Mucosa of rectum (tissue), 2 donors: ENCODE measurements around the gene SP110.
"Not testable (repeated sequence)": the region's sequence is repeated elsewhere in the genome, so short reads cannot be mapped to it uniquely, and the experiment has no call there.

Source experiments
- H3K27ac ChIP-seq, 2 donors: one replicate each; pipeline ENCODE4 v1.7.0; 2013; ENCODE audit warnings: inconsistent platforms in 2 of 2, low read depth in 2 of 2, low read length in 2 of 2
- H3K27me3 ChIP-seq, 2 donors: one replicate each; pipeline ENCODE4 v1.7.0; 2013; ENCODE audit warnings: low read length in 2 of 2; ENCODE audit not compliant: control insufficient read depth in 2 of 2, insufficient read depth in 2 of 2
- H3K36me3 ChIP-seq, 2 donors: one replicate each; pipeline ENCODE4 v1.7.0; 2013; ENCODE audit warnings: low read length in 2 of 2; ENCODE audit not compliant: control insufficient read depth in 2 of 2, insufficient read depth in 2 of 2
- H3K4me1 ChIP-seq, 2 donors: one replicate each; pipeline ENCODE4 v1.7.0; 2013; ENCODE audit warnings: low read length in 2 of 2, mild to moderate bottlenecking in 1 of 2; ENCODE audit not compliant: control insufficient read depth in 2 of 2, insufficient read depth in 2 of 2
- H3K4me3 ChIP-seq, 2 donors: one replicate each; pipeline ENCODE4 v1.7.0; 2013; ENCODE audit warnings: low read length in 2 of 2
- H3K9ac ChIP-seq, 2 donors: one replicate each; pipeline ENCODE4 v1.7.0; 2013; ENCODE audit warnings: low read length in 2 of 2, low read depth in 1 of 2, mild to moderate bottlenecking in 1 of 2
- H3K9me3 ChIP-seq, 2 donors: one replicate each; pipeline ENCODE4 v1.7.0; 2013; ENCODE audit warnings: low read length in 2 of 2; ENCODE audit not compliant: control insufficient read depth in 2 of 2
- donor health status: healthy.
- donor health status: Normal muscosa, but diverticular disease.

Gene SP110

DNA sequence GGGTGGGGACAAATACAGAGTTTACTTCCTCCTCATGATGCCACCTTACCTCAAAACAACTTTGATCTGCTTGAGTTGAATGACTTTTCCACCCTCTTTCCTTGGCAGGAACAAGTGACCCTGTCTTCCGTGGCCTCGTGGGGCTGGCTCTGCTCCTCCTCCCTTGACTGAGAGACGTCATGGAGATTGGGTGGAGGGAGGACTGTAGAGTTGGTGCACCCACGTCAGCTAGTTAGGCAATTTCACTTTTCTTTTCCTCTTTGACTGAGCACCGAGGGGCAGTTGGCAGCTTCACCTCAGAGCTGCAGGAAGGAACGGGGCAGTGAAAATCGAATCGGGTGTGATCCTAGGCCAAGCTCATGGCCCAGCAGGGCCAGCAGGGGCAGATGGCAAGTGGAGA lies 5.7 kb upstream of the SP110 start, which contains the start of gene SP140:
Gene SP140 (plus strand): TSS at position 251 of the 400 bp plus-strand sequence. CDS start 109 bp downstream, at position 360.
- no peaks in the 10 kb centered on the region for H3K36me3 ChIP-seq
- no peaks in the 10 kb centered on the region for H3K27me3 ChIP-seq
- peak within 1 kb of the TSS; percentile 27 to 41 for H3K9ac ChIP-seq
- peak within 1 kb of the TSS; percentile 43 to 67 for H3K4me3 ChIP-seq
- no peaks in the 10 kb centered on the region for H3K9me3 ChIP-seq
- H3K27ac ChIP-seq: peak within 1 kb of the TSS; percentile 74
- H3K4me1 ChIP-seq: peaks cover 0 to under 1% of the 10 kb centered on the region in 2 donors

DNA sequence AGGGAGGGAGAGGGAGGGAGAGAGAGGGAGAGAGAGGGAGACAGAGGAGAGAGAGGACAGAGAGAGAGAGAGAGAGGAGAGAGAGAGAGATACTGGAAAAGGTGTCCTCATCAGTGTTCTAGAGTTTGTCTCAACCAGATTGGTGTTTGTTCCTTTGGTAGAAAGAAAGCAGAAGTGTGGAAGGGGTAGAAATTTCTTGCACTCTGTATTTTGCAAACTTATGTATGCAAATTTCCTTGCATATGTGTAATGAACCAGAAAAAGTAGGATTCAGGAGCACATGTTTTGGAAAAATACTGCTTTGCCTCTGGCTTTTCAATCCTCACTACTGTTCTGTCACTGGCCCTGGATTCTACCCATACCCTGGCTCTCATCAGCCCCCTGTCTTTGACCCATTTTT lies 4.7 kb upstream of the SP110 start:
- Histone ChIP-seq H3K36me3 (no peaks in the 10 kb centered on the region), H3K27ac (no peak overlapping the region), H3K27me3 (no peaks in the 10 kb centered on the region), H3K9me3 (no peaks in the 10 kb centered on the region), H3K4me3 (no peak overlapping the region), H3K9ac (no peak overlapping the region), H3K4me1 (peaks cover 0 to 6% of the 10 kb centered on the region in 2 donors)

- H3K4me3 ChIP-seq, H3K27me3 ChIP-seq, H3K4me1 ChIP-seq, H3K27ac ChIP-seq, H3K9me3 ChIP-seq, H3K36me3 ChIP-seq, H3K9ac ChIP-seq: not testable (repeated sequence)
These were observed 3.0 kb upstream of the SP110 start for GRCh38 chr2:230222829-230223228.

- Histone ChIP-seq H3K4me3 (no peak overlapping the region), H3K27me3 (no peaks in the 10 kb centered on the region), H3K9me3 (no peaks in the 10 kb centered on the region), H3K27ac (no peak overlapping the region), H3K36me3 (peaks cover 0 to 3% of the 10 kb centered on the region in 2 donors), H3K9ac (no peak overlapping the region), H3K4me1 (peaks cover 4 to 6% of the 10 kb centered on the region in 2 donors)
These were observed 1.7 kb upstream of the SP110 start for GRCh38 chr2:230221493-230221892.

DNA sequence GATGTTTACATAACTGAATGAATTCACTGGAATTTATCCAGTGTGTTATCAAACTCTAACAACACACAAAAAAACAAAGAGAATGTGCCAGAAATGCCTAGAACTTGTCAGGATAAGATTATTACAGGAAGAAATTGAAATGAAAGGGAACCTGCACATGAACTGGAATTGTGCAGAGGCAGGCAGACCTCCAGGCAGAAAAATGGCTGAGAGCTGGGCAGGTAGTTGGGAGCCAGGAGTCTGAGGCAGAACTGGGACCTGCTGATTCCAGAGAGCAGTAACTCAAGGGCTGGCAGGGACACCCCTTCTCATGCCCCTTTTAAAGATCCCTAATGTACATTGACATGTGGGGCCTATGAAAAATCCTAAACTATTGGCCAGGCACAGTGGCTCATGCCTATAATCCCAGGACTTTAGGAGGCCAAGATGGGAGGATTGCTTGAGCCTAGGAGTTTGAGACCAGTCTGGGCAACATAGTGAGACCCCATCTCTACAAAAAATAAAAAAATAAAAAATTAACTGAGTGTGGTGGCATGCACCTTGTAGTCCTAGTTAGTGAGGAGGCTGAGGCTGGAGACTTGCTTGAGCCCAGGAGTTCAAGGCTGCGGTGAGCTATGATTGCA lies 674 bp upstream of the SP110 start:
- peak overlapping the region; percentile 77 to 84 for H3K27ac ChIP-seq
- peak overlapping the region; percentile 94 to 98 for H3K4me3 ChIP-seq
- no peaks in the 10 kb centered on the region for H3K27me3 ChIP-seq
- H3K9ac ChIP-seq: peak overlapping the region; percentile 82 to 83
- H3K4me1 ChIP-seq: peaks cover 4 to 6% of the 10 kb centered on the region in 2 donors
- no peaks in the 10 kb centered on the region for H3K9me3 ChIP-seq
- H3K36me3 ChIP-seq: peaks cover 4 to 13% of the 10 kb centered on the region in 2 donors

DNA sequence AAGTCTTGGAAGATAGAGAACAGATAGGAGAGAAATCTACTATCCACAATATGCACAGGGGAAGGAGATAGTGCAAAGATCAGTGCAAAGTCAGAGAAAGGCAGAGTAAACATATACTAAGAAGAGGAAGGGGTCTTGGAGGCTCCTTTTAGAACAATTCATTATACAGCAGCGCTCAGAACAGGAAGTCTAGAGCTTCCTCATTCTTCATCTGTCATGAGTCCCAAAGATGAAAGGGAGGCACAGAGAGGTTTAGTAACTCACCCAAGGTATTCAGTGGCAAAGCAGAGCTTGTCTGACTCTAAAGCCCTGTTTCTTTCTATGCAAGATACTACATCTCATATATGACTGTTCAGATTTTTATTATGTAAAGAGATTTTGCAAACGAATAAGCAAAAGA lies 1.4 kb downstream of the SP110 start:
- Histone ChIP-seq H3K27ac (no peak overlapping the region), H3K9ac (no peak overlapping the region), H3K9me3 (no peaks in the 10 kb centered on the region), H3K36me3 (peaks cover 20 to 30% of the 10 kb centered on the region in 2 donors), H3K27me3 (no peaks in the 10 kb centered on the region), H3K4me3 (peak overlapping the region; percentile 94 to 98), H3K4me1 (peaks cover 4 to 6% of the 10 kb centered on the region in 2 donors)

GRCh38 chr2:230217424-230217823 lies 2.4 kb downstream of the SP110 start:
- H3K9ac ChIP-seq: no peak overlapping the region
- no peaks in the 10 kb centered on the region for H3K9me3 ChIP-seq
- no peaks in the 10 kb centered on the region for H3K27me3 ChIP-seq
- no peak overlapping the region for H3K27ac ChIP-seq
- peak overlapping the region in 1 of 2 donors; percentile 98 for H3K4me3 ChIP-seq
- peaks cover 27 to 37% of the 10 kb centered on the region in 2 donors for H3K36me3 ChIP-seq
- peaks cover 4 to 6% of the 10 kb centered on the region in 2 donors for H3K4me1 ChIP-seq

DNA sequence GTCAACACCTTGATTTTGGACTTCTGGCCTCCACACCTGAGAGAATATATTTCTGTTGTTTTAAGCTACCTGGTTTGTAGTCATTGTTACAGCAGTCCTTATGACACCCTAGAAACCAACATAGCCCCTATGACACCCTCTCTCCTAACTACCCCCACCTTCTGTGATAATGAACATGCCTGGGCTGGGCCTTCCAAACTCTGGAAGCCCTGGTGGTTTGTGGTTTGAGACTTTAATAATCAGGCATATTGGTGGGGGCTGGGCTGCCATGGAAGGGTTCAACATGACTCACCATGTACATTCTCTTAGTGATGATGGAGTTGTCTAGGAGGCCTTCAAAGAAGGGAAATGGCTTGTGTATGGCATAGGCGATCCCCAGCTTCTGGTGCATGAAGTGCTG lies 3.3 kb downstream of the SP110 start:
- no peak overlapping the region for H3K4me3 ChIP-seq
- H3K9ac ChIP-seq: no peak overlapping the region
- H3K4me1 ChIP-seq: peaks cover 4 to 6% of the 10 kb centered on the region in 2 donors
- peaks cover 36 to 46% of the 10 kb centered on the region in 2 donors for H3K36me3 ChIP-seq
- H3K27ac ChIP-seq: no peak overlapping the region
- no peaks in the 10 kb centered on the region for H3K27me3 ChIP-seq
- no peaks in the 10 kb centered on the region for H3K9me3 ChIP-seq

DNA sequence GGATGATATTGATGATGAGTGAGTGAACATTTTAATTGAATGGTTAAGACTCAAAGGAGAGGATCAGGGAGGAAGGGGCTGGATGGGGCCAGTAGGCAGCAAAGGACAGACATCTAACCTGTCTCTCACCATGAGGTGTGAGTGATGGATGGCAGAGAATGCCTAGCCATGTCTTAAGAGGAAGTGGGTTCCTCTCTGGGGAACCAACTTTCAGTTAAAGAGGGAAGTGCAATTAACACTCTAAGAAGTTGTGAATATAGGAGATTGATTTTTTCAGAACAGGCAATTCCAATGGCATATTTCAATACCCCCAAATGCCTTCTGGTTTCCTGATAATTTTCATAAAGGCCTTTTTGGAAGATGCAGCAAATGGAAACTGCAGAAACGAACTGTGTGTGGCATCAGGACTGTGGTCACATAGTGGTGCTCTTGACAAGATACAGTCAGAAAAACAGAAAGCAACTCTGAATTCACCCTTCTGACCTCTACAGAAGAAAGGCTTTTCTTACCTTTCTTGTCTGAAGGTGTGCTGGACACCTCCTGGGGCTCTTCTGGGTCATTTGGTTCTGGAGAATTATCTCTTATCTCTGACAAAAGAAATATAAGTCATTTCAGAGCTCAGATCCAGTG lies 10.2 kb downstream of the SP110 start:
- H3K27me3 ChIP-seq: no peaks in the 10 kb centered on the region
- H3K27ac ChIP-seq: no peak overlapping the region
- no peak overlapping the region for H3K4me3 ChIP-seq
- peaks cover 65 to 80% of the 10 kb centered on the region in 2 donors for H3K36me3 ChIP-seq
- no peaks in the 10 kb centered on the region for H3K4me1 ChIP-seq
- no peak overlapping the region for H3K9ac ChIP-seq
- H3K9me3 ChIP-seq: no peaks in the 10 kb centered on the region

GRCh38 chr2:230208576-230208975 lies 11.2 kb downstream of the SP110 start:
- Histone ChIP-seq H3K27ac (no peak overlapping the region), H3K36me3 (peaks cover 56 to 72% of the 10 kb centered on the region in 2 donors)

More at GRCh38 chr2:230208576-230208975, 11.2 kb downstream of the SP110 start:
- Histone ChIP-seq H3K4me3 (no peak overlapping the region), H3K4me1 (no peaks in the 10 kb centered on the region), H3K9ac (no peak overlapping the region), H3K9me3 (no peaks in the 10 kb centered on the region), H3K27me3 (no peaks in the 10 kb centered on the region)
